GM18868 (cell line): ENCODE results near the gene ZFP28.

Source experiments
- ATAC-seq: cut with Tn5 transposase; IDR thresholded peaks from one replicate; pipeline ENCODE4 v1.9.1; 2021; ENCODE audit warnings: mild to moderate bottlenecking, moderate library complexity; ENCODE audit not compliant: unreplicated experiment

ZFP28 gene

DNA sequence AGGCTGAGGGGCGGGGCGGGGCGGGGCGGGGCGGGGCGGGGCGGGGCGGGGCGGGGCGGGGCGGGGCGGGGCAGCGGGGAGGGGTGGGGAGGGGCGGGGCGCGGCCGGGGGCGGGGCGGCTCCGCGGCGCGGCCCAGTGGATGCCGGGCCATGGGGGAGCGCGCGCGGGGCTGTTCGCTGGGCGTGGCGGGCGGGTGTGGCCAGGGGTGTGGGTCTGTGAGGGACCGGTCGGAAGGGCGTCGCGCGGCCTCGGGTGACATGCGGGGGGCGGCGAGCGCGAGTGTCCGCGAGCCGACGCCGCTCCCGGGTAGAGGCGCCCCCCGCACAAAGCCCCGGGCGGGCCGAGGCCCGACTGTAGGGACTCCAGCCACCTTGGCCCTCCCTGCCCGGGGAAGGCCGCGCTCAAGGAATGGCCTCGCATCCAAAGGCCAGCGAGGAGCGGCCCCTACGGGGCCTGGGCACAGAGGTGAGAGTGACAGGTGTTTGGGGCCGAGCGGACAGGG, at the start of gene ZFP28:
ZFP28 (plus strand) TSS at position 188 of the 503 bp plus-strand sequence; CDS start at position 259, 71 bp downstream.
- peak; percentile 72 for ATAC-seq

DNA sequence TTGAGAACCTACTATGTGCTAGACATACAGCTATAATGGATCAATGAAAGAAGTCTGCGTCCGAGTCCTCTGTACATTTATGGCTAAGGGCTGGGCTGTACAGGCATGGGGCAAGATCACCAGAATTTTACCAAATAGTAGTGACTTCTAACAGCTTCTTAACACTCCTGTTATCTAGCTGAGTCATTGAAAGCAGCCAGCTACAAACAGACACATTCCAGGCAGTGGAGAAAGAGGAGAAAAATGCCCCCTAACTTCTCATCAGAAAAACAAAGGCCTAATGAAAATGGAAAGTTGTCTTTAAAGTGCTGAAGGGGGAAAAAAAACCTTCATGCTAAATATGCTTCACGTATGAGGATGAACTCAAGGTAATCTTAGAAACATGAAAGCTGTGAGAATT, 47.3 kb upstream of the ZFP28 start:
- no peak for ATAC-seq

DNA sequence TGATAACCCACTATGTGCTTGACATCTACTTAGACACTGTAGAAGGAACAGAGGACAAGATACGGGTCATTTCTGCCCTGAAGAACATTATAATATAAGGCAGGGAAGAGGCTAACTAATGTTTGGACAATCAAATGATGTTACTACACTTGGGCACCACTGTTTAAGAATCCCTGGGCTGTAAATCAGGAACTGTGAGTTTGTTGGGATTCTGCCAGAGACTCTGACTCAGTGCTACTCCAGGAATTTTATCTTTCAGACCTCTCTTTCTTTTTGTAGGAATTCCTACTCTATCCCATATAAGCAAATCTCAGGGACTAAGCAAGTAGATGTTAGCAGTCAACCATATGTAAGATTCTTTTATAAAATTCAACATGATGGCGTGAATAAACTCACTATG, 34.2 kb upstream of the ZFP28 start:
- no peak for ATAC-seq

DNA sequence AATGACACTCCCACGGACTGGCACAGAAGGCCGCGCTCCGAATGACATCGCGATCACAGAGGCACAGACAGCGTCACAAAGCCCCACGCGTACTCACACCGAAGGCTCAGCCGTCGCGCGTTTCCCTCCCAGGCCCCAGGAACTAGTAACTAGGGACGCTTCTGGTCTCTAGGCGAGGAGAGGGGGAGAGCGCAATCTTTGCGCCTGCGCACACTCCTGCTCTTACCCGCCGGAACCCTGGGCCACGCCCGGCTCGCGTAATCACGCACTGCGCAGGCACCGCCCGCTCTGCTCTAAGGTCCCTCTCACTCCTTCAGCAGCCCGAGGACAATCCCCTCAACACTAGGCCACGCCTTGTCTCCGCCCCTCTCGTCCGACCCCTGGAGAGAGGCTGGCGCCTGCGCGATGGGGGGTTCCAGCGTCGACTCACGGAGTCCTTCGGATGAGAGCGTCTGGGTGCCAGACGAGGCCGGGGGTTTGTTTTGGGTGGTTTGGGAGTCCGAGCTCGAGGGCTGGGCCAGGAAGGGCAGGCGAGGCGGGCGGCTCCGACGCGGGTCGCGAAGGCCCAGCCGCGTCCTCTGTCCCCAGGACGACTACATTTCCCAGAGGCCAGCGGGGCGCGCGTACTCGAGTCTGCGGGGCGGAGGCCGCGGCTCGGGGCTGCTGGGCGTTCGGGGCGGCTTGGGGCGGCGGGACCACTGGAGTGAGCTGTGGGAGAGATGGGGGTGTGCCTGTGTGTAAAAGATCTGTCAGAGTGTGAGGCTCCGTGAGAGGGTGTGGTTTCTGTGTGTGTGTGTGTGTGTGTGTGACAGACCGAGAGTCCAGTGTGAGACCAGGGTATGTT, 31.1 kb upstream of the ZFP28 start, which contains the start of gene ZNF471:
ZNF471 (plus strand) TSS at position 410 of the 844 bp plus-strand sequence. CDS start 3,717 bp downstream, outside the sequence.
- ATAC-seq = peak; percentile 92

DNA sequence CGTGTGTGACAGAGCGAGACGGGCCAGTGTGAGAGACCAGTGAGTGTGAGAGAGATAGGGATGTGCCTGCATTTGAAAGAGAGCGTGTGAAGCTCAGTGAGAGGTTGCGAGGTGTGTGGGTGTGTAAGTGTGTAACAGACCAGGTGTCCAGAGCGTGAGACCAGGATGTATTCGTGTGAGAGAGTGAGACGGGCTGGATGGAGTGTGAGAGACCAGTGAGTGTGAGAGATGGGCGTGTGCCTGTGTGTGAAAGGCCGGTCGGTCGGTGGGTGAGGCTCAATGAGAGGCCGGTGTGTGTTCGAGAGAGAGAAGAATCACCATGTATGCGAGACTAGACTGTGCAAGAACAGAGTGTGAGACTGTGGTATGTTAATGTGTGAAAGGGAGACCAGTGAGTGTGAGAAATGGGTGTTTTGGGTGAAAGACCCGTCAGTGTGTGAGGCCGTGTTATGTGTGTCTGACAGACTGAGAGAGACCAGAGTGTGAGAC, 30.4 kb upstream of the ZFP28 start:
- no peak for ATAC-seq

DNA sequence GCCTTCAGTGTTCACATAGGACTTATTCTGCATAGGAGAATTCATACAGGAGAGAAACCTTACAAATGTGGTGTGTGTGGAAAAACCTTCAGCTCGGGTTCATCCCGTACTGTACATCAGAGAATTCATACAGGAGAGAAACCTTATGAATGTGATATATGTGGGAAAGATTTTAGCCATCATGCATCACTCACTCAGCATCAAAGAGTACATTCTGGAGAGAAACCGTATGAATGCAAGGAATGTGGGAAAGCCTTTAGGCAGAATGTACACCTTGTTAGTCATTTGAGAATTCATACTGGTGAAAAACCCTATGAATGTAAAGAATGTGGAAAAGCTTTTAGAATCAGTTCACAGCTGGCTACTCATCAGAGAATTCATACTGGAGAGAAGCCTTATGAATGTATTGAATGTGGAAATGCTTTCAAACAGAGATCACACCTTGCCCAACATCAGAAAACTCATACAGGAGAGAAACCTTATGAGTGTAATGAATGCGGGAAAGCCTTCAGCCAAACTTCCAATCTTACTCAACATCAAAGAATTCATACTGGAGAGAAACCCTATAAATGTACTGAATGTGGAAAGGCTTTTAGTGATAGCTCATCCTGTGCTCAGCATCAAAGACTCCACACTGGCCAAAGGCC, 13.4 kb upstream of the ZFP28 start:
- ATAC-seq = no peak

DNA sequence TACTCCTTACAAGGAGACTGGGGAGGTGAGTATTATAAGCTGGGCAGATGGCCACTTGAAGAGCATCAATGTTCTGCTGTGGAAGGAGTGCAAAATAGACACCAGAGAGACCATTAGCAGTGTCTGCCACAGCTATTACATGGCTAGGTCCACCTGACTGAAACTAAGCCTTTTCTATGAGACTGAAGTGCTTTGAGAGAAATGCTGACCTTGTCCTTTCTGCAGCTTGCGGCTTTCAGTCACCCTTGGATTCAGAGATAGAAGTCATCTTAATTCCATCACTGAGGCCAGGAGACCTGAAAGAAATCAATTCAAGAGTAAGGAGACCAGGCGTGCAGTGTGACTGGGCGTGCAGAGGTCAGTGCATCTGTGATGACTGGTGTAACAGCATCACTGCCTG, 1.3 kb upstream of the ZFP28 start:
- no peak for ATAC-seq

DNA sequence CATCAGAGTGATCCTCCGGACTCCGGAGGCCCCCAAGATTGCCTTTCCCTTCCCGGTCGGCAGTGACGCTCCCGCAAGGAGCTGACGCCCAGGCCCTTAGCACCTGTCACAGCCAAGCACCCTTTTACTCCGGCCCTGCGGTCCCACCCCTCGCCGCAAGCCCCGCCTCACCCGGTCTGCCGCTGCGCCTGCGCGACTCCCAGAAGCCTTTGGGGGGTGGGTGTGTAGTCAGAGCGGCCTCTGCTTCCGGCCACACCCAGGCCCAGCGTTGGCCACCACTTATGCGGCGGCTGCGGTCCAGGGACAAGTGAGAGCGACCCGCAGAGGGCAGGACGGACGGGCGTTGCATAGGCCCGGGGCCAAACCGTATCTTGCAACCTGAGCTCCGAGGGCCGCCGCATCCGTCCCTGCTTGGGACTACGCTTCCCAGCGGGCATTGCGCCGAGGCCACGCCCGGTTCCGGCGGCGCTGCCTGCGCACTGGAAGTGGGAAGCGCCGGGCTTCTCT, 441 bp upstream of the ZFP28 start:
- peak; percentile 88 for ATAC-seq

DNA sequence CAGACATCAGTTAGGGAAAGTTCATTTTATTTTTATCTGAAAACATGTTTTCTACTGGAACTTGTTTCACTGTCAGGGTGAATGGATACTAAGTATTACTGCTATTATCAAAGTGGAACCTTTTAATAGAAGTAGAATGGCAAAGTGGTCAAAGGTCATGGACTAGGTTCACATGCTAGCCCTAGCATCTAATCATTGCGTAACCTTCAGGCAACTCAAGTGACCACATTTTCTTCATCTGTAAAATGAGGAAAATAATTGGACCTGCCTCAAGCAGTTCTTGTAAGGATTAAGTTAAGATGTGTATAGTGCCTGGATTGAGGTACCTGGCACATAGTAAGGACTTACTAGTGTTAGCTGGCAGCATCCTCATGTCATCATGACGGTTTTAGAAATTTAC, 5.0 kb downstream of the ZFP28 start:
- no peak for ATAC-seq

DNA sequence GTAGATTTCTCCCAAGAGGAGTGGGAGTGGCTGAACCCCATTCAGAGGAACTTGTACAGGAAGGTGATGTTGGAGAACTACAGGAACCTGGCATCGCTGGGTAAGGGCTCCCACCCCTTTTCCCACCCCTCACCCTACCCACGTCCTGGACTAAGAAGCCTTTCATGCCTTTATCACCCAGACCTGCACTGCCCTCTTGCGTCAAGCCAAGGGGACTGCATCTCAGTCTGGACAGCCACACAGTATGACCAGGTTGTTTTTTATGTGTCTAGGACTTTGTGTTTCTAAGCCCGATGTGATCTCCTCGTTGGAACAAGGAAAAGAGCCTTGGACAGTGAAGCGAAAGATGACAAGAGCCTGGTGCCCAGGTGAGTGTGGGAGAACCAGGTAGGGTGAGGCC, 8.8 kb downstream of the ZFP28 start:
- ATAC-seq = no peak

DNA sequence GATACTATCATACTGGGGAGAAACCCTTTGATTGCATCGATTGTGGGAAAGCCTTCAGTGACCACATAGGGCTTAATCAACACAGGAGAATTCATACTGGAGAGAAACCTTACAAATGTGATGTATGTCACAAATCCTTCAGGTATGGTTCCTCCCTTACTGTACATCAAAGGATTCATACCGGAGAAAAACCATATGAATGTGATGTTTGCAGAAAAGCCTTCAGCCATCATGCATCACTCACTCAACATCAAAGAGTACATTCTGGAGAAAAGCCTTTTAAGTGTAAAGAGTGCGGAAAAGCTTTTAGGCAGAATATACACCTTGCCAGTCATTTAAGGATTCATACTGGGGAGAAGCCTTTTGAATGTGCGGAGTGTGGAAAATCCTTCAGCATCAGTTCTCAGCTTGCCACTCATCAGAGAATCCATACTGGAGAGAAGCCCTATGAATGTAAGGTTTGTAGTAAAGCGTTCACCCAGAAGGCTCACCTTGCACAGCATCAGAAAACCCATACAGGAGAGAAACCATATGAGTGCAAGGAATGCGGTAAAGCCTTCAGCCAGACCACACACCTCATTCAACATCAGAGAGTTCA, 15.6 kb downstream of the ZFP28 start:
- ATAC-seq = no peak

DNA sequence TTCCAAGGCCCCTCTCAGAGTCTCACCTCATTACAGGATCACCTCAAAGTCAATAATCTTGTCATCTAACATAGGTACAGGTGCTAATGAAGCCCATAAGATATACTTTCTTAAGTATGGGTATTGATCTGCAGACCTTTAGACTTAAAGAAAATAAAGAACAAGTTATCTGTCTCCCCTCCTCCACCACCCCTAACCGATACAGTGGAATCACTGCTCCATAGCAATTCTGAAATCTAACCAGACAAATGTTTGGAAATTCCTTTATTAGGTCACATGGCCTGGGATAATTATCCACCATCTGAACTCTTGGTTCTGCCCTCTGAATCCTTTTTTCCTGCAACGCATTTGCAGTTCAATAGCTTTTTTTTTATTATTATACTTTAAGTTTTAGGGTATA, 24.0 kb downstream of the ZFP28 start:
- no peak for ATAC-seq

DNA sequence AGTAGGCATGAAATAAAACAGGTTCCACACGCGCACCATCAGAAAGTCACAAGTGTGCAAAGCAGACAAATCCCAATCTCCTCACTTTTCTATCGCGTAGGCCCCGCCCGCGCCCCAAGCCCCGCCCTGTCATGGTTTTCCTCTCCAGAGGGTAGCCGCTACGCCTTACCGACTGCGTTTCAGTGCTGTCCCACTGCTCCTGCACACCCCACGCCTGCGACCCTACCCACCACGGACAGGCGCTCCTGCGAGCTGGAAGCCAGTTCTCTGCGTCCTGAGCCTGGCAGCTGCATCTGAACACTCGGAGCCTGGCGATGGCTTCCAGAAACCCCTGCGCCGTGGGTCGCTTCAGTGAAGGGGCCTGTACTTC, 28.1 kb downstream of the ZFP28 start:
- ATAC-seq = peak; percentile 29

DNA sequence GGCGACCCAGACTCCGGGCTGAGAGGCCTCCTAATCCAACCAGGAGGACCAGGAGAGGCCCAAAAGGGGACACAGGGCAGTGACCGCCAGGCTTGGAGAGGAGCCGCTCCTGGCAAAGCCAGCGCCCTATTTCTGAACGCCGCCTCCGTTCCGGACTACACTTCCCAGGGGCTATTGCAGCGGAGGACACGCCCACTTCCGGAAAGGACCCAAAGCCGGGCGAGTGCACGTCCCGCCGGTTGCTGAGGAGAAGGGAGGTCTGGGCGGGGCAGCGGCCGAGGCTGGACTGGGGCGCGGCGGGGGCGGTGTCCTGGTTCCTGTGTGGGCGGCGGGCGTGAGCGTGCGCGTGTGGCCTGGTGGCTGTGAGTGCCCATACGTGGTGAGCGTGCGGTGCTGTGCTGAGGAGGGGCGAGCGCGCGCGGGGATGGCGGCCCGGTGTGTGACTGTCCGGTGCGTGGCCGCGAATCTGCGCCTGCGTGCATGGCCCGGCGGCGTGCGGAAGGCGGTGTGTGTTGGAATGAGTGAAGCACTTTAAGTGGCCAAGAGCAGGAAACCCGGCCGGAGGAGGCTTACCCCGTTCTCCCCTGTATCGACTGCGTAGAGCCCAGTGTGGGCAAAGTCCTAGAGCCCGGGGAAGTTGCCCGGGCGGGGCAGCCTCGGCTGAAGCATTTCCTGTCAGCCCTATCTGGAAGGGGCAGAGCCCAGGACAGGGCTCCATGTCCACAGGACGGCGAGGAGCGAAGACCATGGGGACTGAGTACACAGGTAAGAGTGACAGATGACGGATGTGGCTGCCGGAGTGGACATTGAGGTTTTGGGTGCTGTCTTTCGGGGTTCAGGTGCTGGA, 28.7 kb downstream of the ZFP28 start, which contains the start of gene ZNF470:
ZNF470 (plus strand) TSS at position 195 of the 847 bp plus-strand sequence. CDS start 2,844 bp downstream, outside the sequence.
- peak; percentile 98 for ATAC-seq

DNA sequence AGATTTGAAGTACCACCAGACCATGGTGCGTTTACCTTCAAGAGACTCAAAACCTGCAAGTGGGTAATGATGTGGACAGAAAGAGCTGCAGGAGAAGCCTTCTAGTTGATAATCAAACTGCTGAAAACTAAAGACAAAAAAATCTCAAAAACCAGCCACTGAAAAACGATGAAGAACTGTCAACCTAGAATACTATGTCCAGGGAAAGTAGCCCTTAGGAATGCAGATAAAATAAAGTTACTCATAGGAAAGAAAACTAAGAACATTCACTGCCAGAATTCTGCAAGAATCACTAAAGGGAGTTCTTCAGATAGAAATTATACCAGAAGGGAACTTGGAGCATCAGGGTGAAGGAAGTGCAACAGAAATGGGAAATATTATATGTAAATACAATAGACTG, 33.8 kb downstream of the ZFP28 start:
- ATAC-seq = no peak

DNA sequence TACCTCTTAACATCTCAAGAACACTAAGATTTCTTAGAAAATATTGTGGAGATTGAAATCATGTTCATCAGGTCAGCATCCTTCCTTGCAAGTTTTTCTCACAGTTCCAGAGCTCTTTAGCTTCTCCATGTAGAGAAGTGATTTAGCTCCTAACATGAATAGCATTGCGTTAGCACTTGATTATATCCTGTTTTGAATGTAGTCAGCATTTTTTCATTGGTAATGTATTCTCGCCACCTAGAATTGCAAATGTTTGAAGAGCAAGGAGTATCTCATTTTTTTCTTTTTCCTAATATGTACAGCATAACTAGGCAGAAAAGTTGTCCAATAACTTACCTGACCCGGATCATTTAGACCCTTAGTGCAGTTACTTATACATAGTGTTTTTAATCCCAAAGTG, 35.2 kb downstream of the ZFP28 start:
- ATAC-seq = no peak

DNA sequence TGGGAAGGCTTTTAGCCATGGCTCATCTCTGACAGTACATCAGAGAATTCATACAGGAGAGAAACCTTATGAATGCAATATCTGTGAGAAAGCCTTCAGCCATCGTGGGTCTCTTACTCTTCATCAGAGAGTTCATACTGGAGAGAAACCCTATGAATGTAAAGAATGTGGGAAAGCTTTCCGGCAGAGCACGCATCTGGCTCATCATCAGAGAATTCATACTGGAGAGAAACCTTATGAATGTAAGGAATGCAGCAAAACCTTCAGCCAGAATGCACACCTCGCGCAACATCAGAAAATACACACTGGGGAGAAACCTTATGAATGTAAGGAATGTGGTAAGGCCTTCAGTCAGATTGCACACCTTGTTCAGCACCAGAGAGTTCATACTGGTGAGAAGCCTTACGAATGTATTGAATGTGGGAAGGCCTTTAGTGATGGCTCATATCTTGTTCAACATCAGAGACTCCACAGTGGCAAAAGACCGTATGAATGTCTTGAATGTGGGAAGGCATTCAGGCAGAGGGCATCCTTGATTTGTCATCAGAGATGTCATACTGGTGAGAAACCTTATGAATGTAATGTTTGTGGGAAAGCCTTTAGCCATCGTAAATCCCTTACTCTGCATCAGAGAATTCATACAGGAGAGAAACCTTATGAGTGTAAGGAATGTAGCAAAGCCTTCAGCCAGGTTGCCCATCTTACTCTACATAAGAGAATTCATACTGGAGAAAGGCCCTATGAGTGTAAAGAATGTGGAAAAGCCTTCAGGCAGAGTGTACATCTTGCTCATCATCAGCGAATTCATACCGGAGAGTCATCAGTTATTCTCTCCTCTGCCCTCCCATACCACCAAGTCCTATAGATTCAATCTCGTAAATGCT, 39.2 kb downstream of the ZFP28 start:
- ATAC-seq = no peak

DNA sequence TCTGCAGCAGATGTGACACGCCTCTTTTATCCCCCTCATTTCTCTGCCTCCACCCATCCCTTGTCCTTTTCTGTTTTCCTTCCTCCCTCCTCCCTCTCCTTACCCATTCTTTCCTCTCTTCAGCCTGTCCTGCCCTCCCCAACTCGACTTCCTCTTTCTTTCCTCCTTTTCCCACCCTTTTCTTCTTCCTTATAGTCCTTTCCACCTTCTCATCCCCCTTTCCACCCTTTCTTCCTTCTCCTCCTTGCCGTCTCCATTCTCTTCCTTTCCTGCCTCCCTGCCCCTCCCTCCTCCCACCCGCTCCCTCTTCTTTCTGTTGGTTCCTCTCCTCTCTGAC, 55.7 kb downstream of the ZFP28 start:
- no peak for ATAC-seq

DNA sequence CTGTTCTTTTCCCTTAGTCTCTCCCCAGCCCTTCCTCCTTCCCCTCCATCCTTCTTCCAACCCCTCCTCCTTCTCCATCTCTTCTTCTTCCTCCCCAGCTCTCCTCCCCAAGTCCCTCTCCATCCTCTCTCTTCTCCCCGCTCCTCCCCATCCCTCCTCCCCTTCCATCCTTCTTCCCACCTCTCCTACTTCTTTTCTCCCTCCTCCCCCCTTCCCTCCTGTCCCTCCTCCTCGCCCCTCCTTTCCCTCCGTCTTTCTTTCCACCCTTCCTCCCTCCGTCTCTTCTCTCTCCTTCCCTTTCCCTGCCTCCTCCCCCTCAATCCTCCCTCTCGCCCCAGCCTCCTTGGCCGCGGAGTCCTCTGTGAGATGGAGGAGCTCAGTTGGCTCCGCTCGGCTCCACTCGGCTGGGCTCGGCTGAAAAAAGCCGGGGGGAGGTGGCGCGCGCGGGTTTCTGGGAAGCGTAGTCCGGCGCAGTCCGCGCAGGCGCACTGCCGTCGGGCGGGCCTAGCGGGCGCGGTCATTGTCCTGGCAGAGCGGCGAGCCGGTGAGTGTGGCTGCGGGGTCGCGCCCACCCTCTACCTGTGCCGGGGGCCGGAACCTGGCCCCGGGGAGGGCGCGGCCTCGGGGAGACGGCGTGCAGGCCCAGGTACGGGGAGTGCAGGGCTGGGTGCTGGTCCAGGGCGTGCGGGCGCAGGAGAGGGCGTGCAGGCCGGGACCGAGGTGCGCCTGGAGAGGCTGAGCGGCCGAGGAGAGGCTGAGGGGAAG, 56.2 kb downstream of the ZFP28 start, which contains the start of gene ZNF71:
ZNF71 (plus strand) TSS at position 520 of the 765 bp plus-strand sequence. CDS start 6,257 bp downstream, outside the sequence.
- peak; percentile 96 for ATAC-seq
